Measurements from ENCODE around the gene EP400. TPM values are rescaled to one million over a fixed set of nuclear protein-coding genes. Genes with fewer than 3 reads are reported as not detected.

Gene EP400
- total RNA-seq, 6 experiments from 2014 or later = 10.9 to 16.3 (median 13.3) TPM

DNA sequence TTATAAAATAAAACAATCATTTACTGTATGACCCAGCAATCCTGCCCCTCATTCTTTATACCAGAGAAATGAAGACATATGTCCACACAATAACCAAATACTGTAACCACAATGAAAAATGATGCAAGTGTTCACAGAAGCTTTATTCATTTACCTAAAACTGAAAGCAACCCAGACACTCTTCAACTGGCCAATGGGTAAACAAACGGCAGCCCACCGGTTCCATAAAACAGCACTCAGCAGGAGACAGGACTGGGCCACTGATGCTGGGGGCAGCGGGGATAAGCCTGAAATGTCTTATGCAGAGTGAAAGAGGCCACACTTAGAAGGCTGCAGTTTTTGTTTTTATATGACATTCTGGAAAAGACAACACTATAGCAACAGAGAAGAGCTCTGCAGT, 179.3 kb downstream of the EP400 start:
- DNase-seq (peak in 1 of 3 donors; percentile 6), ATAC-seq (no peak)
- Histone ChIP-seq H3K4me1 (no peaks in the 10 kb centered on the region), H3K27ac (no peak overlapping the region), H3K36me3 (peaks cover 0 to 20% (median 11%) of the 10 kb centered on the region in 4 donors), H3K4me3 (no peak overlapping the region), H3K27me3 (no peaks in the 10 kb centered on the region), H3K9me3 (no peaks in the 10 kb centered on the region)
- TF ChIP-seq, protein P1, sequence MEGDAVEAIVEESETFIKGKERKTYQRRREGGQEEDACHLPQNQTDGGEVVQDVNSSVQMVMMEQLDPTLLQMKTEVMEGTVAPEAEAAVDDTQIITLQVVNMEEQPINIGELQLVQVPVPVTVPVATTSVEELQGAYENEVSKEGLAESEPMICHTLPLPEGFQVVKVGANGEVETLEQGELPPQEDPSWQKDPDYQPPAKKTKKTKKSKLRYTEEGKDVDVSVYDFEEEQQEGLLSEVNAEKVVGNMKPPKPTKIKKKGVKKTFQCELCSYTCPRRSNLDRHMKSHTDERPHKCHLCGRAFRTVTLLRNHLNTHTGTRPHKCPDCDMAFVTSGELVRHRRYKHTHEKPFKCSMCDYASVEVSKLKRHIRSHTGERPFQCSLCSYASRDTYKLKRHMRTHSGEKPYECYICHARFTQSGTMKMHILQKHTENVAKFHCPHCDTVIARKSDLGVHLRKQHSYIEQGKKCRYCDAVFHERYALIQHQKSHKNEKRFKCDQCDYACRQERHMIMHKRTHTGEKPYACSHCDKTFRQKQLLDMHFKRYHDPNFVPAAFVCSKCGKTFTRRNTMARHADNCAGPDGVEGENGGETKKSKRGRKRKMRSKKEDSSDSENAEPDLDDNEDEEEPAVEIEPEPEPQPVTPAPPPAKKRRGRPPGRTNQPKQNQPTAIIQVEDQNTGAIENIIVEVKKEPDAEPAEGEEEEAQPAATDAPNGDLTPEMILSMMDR (IDR thresholded peaks at IDR 0.05) = no peak
- no peak for TF ChIP-seq POLR2A (IDR thresholded peaks at IDR 0.05)
- WGBS (ENCODE audit: insufficient coverage, low coverage, low lambda C conversion rate, missing lambda C conversion rate) = 100% methylated on average over 3 of the region's 3 CpGs
- intact Hi-C loops (cut with DNase I) = no loop called here

DNA sequence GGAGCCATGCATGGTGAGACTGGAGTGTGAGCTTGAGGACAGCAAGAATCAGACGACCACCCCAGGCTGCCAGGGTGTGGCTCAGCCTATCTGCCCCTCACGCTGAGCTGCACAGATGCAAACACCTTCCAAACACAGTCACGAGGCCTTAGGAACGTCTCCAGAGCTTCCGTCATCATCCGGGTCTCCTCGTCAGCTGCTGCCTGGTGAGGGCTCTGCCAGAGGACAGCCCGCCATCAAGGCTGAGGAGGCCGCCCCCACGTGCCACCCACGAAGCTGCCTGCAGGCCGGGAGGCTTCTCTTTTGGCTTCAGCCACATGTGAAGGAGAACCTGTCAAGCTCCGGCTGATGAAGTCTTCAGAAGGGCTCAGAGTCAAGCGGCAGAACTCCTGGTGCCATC, 180.9 kb downstream of the EP400 start:
- H3K27ac ChIP-seq = no peak overlapping the region
- H3K4me1 ChIP-seq = no peaks in the 10 kb centered on the region
- no CpG with 5 or more reads among the region's 14 CpGs for WGBS (ENCODE audit: insufficient coverage, low coverage, low lambda C conversion rate, missing lambda C conversion rate)
- TF ChIP-seq, protein P1 (IDR thresholded peaks at IDR 0.05) = no peak
- TF ChIP-seq POLR2A (IDR thresholded peaks at IDR 0.05) = no peak
- ATAC-seq (no peak), DNase-seq (peak in 2 of 3 donors; percentile 10 to 42)
- no peaks in the 10 kb centered on the region for H3K9me3 ChIP-seq
- intact Hi-C loops (cut with DNase I) = no loop called here
- H3K27me3 ChIP-seq = no peaks in the 10 kb centered on the region
- H3K4me3 ChIP-seq = no peak overlapping the region
- H3K36me3 ChIP-seq = peaks cover 0 to 17% (median 10%) of the 10 kb centered on the region in 4 donors

Small RNA genes within 50 kb of the gene (small RNA-seq; reads per million reads assigned to genes)
- 0 reads per million in 2 experiments for gene AC131009.3
- 0 reads per million in 2 experiments for gene AC137590.2
- 0 to 4.6 reads per million in 2 experiments for gene SNORA49

Other genes with a start within 250 kb of the EP400 start
- 10 to 100 TPM in 5 of 6 experiments, 1 to 10 TPM in 1; 9.8 to 20.2 (median 13.1) TPM for gene SFSWAP, start 238.9 kb upstream of the EP400 start, total RNA-seq
- gene MMP17, start 121.5 kb upstream of the EP400 start, total RNA-seq = 1 to 10 TPM in 2 of 6 experiments, under 1 TPM in 4; 0.58 to 3.9 (median 0.73) TPM
- gene ULK1, start 55.3 kb upstream of the EP400 start, total RNA-seq = 10 to 100 TPM; 14.5 to 39.0 (median 20.5) TPM
- 10 to 100 TPM; 14.7 to 23.1 (median 17.7) TPM for gene PUS1, start 20.7 kb upstream of the EP400 start, total RNA-seq
- 1 to 10 TPM; 4.2 to 9.0 (median 5.2) TPM for gene DDX51, start 194.4 kb downstream of the EP400 start, total RNA-seq
- gene NOC4L, start 194.5 kb downstream of the EP400 start, total RNA-seq = 1 to 10 TPM; 7.4 to 9.7 (median 8.3) TPM